ENCODE results near the gene SDHA. TPM values are rescaled to one million over a fixed set of nuclear protein-coding genes. Genes with fewer than 3 reads are reported as not detected.

Gene SDHA
- total and polyA plus RNA-seq, 10 of the 15 experiments (the other 5 are each of a cell fraction or from before 2014, with no cell fraction given) = 63.3 to 205 (median 104) TPM

GRCh38 chr5:181160-181559 is 37.0 kb upstream of the SDHA start:
- H2AFZ ChIP-seq (ENCODE audit: control insufficient read depth, low read depth, low read length) = no peak overlapping the region
- ChIA-PET CTCF (no interaction called here), SMC1A (ENCODE audit: uncharacterized antibody, unreplicated experiment) (interaction anchor here (0.6 kb wide), 1 partner anchor 41 kb away, joined by 4 read pairs; no protein-coding TSS in a partner anchor), RAD21 (ENCODE audit: unreplicated experiment) (no interaction called here), POLR2A (no interaction called here)
- DNase-seq (ENCODE audit: low read depth, low spot score) = no peak
- H3K4me2 ChIP-seq (ENCODE audit: control insufficient read depth, insufficient read depth) = no peak overlapping the region
- H3K4me3 ChIP-seq = no peak overlapping the region
- no peak overlapping the region for H3K9ac ChIP-seq (ENCODE audit: control insufficient read depth, insufficient read depth, low read length)
- H4K20me1 ChIP-seq (ENCODE audit: control insufficient read depth, insufficient read depth) = no peaks in the 10 kb centered on the region
- H3K27me3 ChIP-seq (replicated peaks in 1 of 2; ENCODE audit: control insufficient read depth in 2 of 2, insufficient read depth in 2 of 2, low read length in 1 of 2) = no peaks in the 10 kb centered on the region; a peak in 2 of 4 replicates
- H3K79me2 ChIP-seq (ENCODE audit: control insufficient read depth, insufficient read depth, low read length) = no peaks in the 10 kb centered on the region
- H3K4me1 ChIP-seq (ENCODE audit: control insufficient read depth, insufficient read depth, low read length) = no peaks in the 10 kb centered on the region
- H3K36me3 ChIP-seq (ENCODE audit: control insufficient read depth in 2 of 2, insufficient read depth in 2 of 2, low read length in 1 of 2) = no peaks in the 10 kb centered on the region
- 16% methylated on average over 9 of the region's 9 CpGs for WGBS (ENCODE audit: insufficient coverage, insufficient replicate concordance, low lambda C conversion rate, missing lambda C conversion rate)
- no TSS peak for BruUV-seq (replicated peaks)
- no peak for FAIRE-seq
- intact Hi-C loops (cut with micrococcal nuclease; ENCODE audit: unreplicated experiment) (no loop called here), in situ Hi-C loops (cut with MboI) (no loop called here)
- no peak for TF ChIP-seq ZNF687 (IDR thresholded peaks at IDR 0.05)
- TF ChIP-seq, protein P1, sequence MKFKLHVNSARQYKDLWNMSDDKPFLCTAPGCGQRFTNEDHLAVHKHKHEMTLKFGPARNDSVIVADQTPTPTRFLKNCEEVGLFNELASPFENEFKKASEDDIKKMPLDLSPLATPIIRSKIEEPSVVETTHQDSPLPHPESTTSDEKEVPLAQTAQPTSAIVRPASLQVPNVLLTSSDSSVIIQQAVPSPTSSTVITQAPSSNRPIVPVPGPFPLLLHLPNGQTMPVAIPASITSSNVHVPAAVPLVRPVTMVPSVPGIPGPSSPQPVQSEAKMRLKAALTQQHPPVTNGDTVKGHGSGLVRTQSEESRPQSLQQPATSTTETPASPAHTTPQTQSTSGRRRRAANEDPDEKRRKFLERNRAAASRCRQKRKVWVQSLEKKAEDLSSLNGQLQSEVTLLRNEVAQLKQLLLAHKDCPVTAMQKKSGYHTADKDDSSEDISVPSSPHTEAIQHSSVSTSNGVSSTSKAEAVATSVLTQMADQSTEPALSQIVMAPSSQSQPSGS (IDR thresholded peaks at IDR 0.05; ENCODE audit: low read length) = no peak
- no peak for TF ChIP-seq ZNF207 (IDR thresholded peaks at IDR 0.05; ENCODE audit: borderline replicate concordance)
- no peak for TF ChIP-seq ATF7 (IDR thresholded peaks at IDR 0.05; ENCODE audit: low read depth)
- TF ChIP-seq PML (IDR thresholded peaks at IDR 0.05; ENCODE audit: low read length) = no peak
- no peak for TF ChIP-seq ZNF592 (IDR thresholded peaks at IDR 0.05)
- TF ChIP-seq, protein P2, sequence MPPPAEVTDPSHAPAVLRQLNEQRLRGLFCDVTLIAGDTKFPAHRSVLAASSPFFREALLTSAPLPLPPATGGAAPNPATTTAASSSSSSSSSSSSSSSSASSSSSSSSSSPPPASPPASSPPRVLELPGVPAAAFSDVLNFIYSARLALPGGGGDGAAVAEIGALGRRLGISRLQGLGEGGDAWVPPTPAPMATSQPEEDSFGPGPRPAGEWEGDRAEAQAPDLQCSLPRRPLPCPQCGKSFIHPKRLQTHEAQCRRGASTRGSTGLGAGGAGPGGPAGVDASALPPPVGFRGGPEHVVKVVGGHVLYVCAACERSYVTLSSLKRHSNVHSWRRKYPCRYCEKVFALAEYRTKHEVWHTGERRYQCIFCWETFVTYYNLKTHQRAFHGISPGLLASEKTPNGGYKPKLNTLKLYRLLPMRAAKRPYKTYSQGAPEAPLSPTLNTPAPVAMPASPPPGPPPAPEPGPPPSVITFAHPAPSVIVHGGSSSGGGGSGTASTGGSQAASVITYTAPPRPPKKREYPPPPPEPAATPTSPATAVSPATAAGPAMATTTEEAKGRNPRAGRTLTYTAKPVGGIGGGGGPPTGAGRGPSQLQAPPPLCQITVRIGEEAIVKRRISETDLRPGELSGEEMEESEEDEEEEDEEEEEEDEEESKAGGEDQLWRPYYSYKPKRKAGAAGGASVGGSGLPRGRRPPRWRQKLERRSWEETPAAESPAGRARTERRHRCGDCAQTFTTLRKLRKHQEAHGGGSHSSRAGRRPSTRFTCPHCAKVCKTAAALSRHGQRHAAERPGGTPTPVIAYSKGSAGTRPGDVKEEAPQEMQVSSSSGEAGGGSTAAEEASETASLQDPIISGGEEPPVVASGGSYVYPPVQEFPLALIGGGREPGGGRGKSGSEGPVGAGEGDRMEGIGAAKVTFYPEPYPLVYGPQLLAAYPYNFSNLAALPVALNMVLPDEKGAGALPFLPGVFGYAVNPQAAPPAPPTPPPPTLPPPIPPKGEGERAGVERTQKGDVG (CRISPR knock-in tag; IDR thresholded peaks at IDR 0.05) = no peak
- no peak for ATAC-seq
- no peaks in the 10 kb centered on the region for H3K9me3 ChIP-seq (replicated peaks; ENCODE audit: control insufficient read depth, insufficient read depth, low read length)
- H3K27ac ChIP-seq (ENCODE audit: control insufficient read depth, insufficient read depth) = no peak overlapping the region

All from GM12878 (cell line).